Prostate gland (tissue), 2 donors: ENCODE data around the gene DDX55.

Source experiments
- CTCF ChIP-seq, 4 experiments: fragments of 200-600 bp in 2 of 4; fragments of 450-650 bp in 2 of 4; sonication (generic) in 2 of 4; IDR thresholded peaks; 1 replicate in 3 of 4; 2 replicates in 1 of 4; pipeline ENCODE4 v1.5.1; 2016 to 2019; ENCODE audit warnings: antibody characterized with exemption in 4 of 4, mild to moderate bottlenecking in 2 of 4, moderate library complexity in 2 of 4
- POLR2AphosphoS5 ChIP-seq: sonication (generic); formaldehyde crosslinking; IDR thresholded peaks from one replicate; pipeline ENCODE4 v1.6.1; 2017; ENCODE audit warnings: antibody characterized with exemption

GRCh38 chr12:123657211-123657610 lies 55.3 kb downstream of the DDX55 start:
- TF ChIP-seq CTCF (IDR thresholded peaks at IDR 0.05): no peak
- no peak for TF ChIP-seq POLR2AphosphoS5
